Measurements from ENCODE around the gene ARPIN. TPM values are rescaled to one million over a fixed set of nuclear protein-coding genes. Genes with fewer than 3 reads are reported as not detected.
"Not testable (repeated sequence)": the region's sequence is repeated elsewhere in the genome, so short reads cannot be mapped to it uniquely, and the experiment has no call there.

Gene ARPIN
- total RNA-seq, 1 experiment from 2014 or later: 30.4 TPM

DNA sequence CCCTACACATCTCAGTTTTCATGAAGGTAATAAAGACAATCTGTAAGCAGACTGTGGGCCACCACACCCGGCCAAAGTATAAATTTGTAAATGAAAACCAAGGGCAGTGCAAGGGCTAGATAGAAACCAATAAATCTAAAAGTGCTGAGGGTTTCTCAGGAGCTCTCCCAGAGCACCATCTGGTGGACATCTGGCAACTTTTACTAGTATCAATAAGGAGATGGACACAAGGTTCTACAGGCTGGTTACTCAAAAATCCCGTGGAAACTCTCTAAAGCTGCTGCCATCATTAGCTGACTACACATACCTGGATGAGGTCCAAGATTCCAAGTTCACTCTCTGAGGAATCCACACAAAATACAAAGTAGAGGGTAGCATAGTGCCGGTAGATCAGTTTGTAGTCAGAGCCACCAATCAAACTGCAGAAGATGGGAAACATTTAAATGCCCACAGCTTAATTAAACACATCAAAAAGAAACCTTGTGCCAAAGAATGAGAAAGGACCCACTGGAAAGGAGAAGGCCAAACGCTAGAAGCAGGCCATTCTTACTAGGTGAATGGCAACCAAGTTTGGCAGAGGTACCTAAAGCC, 24.4 kb downstream of the ARPIN start:
- TF ChIP-seq, protein P1, sequence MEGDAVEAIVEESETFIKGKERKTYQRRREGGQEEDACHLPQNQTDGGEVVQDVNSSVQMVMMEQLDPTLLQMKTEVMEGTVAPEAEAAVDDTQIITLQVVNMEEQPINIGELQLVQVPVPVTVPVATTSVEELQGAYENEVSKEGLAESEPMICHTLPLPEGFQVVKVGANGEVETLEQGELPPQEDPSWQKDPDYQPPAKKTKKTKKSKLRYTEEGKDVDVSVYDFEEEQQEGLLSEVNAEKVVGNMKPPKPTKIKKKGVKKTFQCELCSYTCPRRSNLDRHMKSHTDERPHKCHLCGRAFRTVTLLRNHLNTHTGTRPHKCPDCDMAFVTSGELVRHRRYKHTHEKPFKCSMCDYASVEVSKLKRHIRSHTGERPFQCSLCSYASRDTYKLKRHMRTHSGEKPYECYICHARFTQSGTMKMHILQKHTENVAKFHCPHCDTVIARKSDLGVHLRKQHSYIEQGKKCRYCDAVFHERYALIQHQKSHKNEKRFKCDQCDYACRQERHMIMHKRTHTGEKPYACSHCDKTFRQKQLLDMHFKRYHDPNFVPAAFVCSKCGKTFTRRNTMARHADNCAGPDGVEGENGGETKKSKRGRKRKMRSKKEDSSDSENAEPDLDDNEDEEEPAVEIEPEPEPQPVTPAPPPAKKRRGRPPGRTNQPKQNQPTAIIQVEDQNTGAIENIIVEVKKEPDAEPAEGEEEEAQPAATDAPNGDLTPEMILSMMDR (conservative IDR thresholded peaks at IDR 0.05): peak; percentile 67
- TF ChIP-seq EZH2 (IDR thresholded peaks at IDR 0.05; ENCODE audit: low read depth): no peak
- H3K79me2 ChIP-seq (ENCODE audit: low read depth): peaks cover 45% of the 10 kb centered on the region
- H3K4me2 ChIP-seq: no peak overlapping the region
- no peaks in the 10 kb centered on the region for H3K9me2 ChIP-seq (ENCODE audit: insufficient read depth)
- no peak overlapping the region for H3K4me3 ChIP-seq
- no TSS peak for BruUV-seq (replicated peaks)
- no peaks in the 10 kb centered on the region for H3K9me3 ChIP-seq (ENCODE audit: insufficient read depth, low read depth)
- no peak overlapping the region for H2AFZ ChIP-seq
- H3F3A ChIP-seq (ENCODE audit: insufficient read depth, low read depth): peaks cover 45% of the 10 kb centered on the region
- intact Hi-C loops (cut with micrococcal nuclease; ENCODE audit: unreplicated experiment): loop anchor here (1.0 to 10.0 kb wide), 4 partner anchors 127 to 444 kb away; no protein-coding TSS in a partner anchor
- peak; percentile 32 to 60 for DNase-seq
- no peaks in the 10 kb centered on the region for H3K27me3 ChIP-seq (ENCODE audit: insufficient read depth, low read depth)
- H3K4me1 ChIP-seq (replicated peaks; ENCODE audit: insufficient read depth): peaks cover 14% of the 10 kb centered on the region
- no peaks in the 10 kb centered on the region; the same call in 1 of the 2 replicates for H4K20me1 ChIP-seq (ENCODE audit: insufficient read depth)
- peaks cover 44% of the 10 kb centered on the region for H3K36me3 ChIP-seq (ENCODE audit: low read depth)
- ChIA-PET CTCF (interaction anchor here (0.6 to 1.5 kb wide), 7 partner anchors 14 to 306 kb away, joined by 3 to 10 read pairs (median 4); no protein-coding TSS in a partner anchor), POLR2A (ENCODE audit: unreplicated experiment) (interaction anchor here (0.7 kb wide), 1 partner anchor 39 kb away, joined by 3 read pairs; no protein-coding TSS in a partner anchor)
- no peak overlapping the region for H3K27ac ChIP-seq

DNA sequence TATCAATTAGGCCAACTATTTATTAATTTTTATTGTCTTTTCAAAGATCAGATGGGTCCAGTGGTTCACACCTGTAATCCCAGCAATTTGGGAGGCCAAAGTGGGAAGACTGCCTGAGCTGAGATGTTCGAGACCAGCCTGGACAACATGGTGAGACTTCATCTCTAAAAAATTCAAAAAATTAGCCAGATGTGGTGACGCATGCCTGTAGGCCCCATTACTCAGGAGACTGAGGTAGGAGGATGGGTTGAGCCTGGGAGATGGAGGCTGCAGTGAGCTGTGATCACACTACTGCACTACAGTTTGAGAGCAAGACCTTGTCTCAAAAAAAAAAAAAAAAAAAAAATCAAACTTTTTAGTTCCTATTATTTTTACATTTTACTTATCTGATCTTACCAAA, 27.1 kb downstream of the ARPIN start:
- ChIA-PET POLR2A (ENCODE audit: unreplicated experiment) (no interaction called here), CTCF (interaction anchor here (0.7 kb wide), 1 partner anchor 145 kb away, joined by 3 read pairs; no protein-coding TSS in a partner anchor)
- no peak overlapping the region for H3K4me3 ChIP-seq
- H3K4me1 ChIP-seq (replicated peaks; ENCODE audit: insufficient read depth): 0 out of 2 replicates have a peak, but pooled peaks cover under 1% of the 10 kb centered on the region
- H2AFZ ChIP-seq: no peak overlapping the region
- no peaks in the 10 kb centered on the region for H3K27me3 ChIP-seq (ENCODE audit: insufficient read depth, low read depth)
- intact Hi-C loops (cut with micrococcal nuclease; ENCODE audit: unreplicated experiment): loop anchor here (10.0 kb wide), 1 partner anchor 441 kb away; no protein-coding TSS in a partner anchor
- DNase-seq: no peak
- no peak overlapping the region for H3K27ac ChIP-seq
- no peaks in the 10 kb centered on the region for H3K9me3 ChIP-seq (ENCODE audit: insufficient read depth, low read depth)
- peaks cover 30% of the 10 kb centered on the region for H3F3A ChIP-seq (ENCODE audit: insufficient read depth, low read depth)
- TF ChIP-seq, protein P1 (conservative IDR thresholded peaks at IDR 0.05): no peak
- no peak for TF ChIP-seq EZH2 (IDR thresholded peaks at IDR 0.05; ENCODE audit: low read depth)
- no peak overlapping the region for H3K4me2 ChIP-seq
- no peaks in the 10 kb centered on the region; the same call in 1 of the 2 replicates for H4K20me1 ChIP-seq (ENCODE audit: insufficient read depth)
- peaks cover 40% of the 10 kb centered on the region for H3K36me3 ChIP-seq (ENCODE audit: low read depth)
- no TSS peak for BruUV-seq (replicated peaks)
- H3K9me2 ChIP-seq (ENCODE audit: insufficient read depth): no peaks in the 10 kb centered on the region
- H3K79me2 ChIP-seq (ENCODE audit: low read depth): peaks cover 18% of the 10 kb centered on the region

DNA sequence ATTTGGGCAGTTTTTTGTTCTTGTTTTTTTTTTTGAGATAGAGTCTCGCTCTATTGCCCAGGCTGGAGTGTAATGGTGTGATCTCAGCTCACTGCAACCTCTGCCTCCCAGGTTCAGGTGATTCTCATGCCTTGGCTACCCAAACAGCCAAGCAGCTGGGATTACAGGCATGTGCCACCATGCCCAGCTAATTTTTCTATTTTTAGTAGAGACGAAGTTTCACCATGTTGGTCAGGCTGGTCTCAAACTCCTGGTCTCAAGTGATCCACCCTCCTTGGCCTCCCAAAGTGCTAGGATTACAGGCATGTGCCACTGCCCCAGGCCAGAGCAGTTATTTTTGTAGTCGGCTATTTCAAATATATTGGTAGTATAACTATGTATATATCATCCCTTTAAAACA, 27.6 kb downstream of the ARPIN start:
- POLR2A ChIA-PET (ENCODE audit: unreplicated experiment); CTCF ChIA-PET; H3K4me2 ChIP-seq; H3K4me3 ChIP-seq; DNase-seq; H4K20me1 ChIP-seq (ENCODE audit: insufficient read depth); BruUV-seq (replicated peaks); H3K4me1 ChIP-seq (replicated peaks; ENCODE audit: insufficient read depth); H2AFZ ChIP-seq; H3K9me2 ChIP-seq (ENCODE audit: insufficient read depth); H3K27ac ChIP-seq; H3K27me3 ChIP-seq (ENCODE audit: insufficient read depth, low read depth); H3K9me3 ChIP-seq (ENCODE audit: insufficient read depth, low read depth): not testable (repeated sequence)
- peaks cover 14% of the 10 kb centered on the region for H3K79me2 ChIP-seq (ENCODE audit: low read depth)
- intact Hi-C loops (cut with micrococcal nuclease; ENCODE audit: unreplicated experiment): loop anchor here (10.0 kb wide), 1 partner anchor 440 kb away; no protein-coding TSS in a partner anchor
- H3K36me3 ChIP-seq (ENCODE audit: low read depth): peaks cover 36% of the 10 kb centered on the region
- peaks cover 26% of the 10 kb centered on the region for H3F3A ChIP-seq (ENCODE audit: insufficient read depth, low read depth)
